Measurements from ENCODE around the gene TOR1AIP1. TPM values are rescaled to one million over a fixed set of nuclear protein-coding genes. Genes with fewer than 3 reads are reported as not detected.

Gene TOR1AIP1
- total and polyA plus RNA-seq, 2 of the 4 experiments (the other 2 are of a cell fraction): 20.7 to 64.5 TPM

DNA sequence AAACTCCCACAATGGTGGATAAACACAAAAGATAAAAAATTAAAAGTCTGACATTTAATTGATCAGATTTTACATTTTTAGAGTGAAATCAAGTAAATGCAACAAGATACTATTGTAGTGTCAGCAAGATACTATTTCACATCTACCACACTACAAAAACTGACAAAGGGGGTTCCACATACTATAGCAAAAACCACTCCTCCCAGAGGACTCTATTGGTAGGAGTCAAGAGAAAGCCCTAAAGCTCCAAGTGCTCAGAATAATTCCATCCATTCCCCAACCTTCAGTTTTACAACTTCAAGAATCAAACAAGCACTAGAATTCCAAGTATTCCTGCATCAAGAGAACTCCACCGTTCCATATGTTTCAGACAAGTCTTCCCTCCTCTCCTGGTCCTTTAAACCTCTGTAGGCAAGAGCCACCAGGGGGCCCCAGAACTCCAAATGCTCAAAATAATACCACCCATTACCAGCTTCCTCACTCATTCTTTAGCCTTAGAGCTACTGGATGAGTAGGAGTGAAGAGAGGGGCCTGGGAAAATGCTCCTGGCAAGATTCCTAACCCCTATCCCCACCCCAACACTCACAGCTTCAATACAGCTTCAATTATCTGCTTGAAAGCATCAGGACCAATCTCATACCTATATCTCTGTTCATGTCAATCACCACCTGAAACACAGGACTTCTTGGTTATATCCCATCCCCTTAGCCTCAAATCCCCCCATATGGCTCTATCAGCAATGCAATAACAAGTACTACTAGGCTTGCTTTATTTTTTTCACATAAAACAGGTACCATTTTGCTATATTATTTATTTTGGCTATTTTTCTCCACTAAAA, 14.4 kb upstream of the TOR1AIP1 start:
- dilution Hi-C loops (cut with HindIII; ENCODE audit: low sequenced_read_pairs, unreplicated experiment): no loop called here
- Histone ChIP-seq H3K9ac (ENCODE audit: low read depth, low read length) (no peak overlapping the region), H2AK9ac (replicated peaks; ENCODE audit: low read depth, low read length, poor library complexity) (no peak overlapping the region), H2BK120ac (ENCODE audit: low read depth, low read length) (no peak overlapping the region), H3K27me3 (ENCODE audit: control insufficient read depth, insufficient read depth, low read length) (no peaks in the 10 kb centered on the region), H3K23ac (ENCODE audit: low read depth, low read length) (no peak overlapping the region), H3K4me1 (ENCODE audit: control insufficient read depth, insufficient read depth, low read length) (no peaks in the 10 kb centered on the region; the same call in 1 of the 2 replicates), H3K36me3 (ENCODE audit: control insufficient read depth, insufficient read depth, low read length) (peaks cover 31% of the 10 kb centered on the region), H3K9me1 (ENCODE audit: insufficient read depth, low read length) (peaks cover 4% of the 10 kb centered on the region; the same call in 1 of the 2 replicates), H2BK20ac (ENCODE audit: low read depth, low read length) (no peak overlapping the region), H2BK5ac (ENCODE audit: low read depth, low read length, poor library complexity, severe bottlenecking) (no peak overlapping the region), H3K4ac (ENCODE audit: low read depth, low read length) (no peak overlapping the region), H3K9me3 (ENCODE audit: control insufficient read depth, insufficient read depth, low read length) (no peaks in the 10 kb centered on the region), H2AFZ (replicated peaks; ENCODE audit: low read length, poor library complexity) (no peak overlapping the region), H4K20me1 (ENCODE audit: insufficient read depth, low read length) (peaks cover 42% of the 10 kb centered on the region), H3K56ac (ENCODE audit: extremely low read depth, insufficient read depth, low read length) (no peak overlapping the region; the same call in 1 of the 2 replicates), H3K4me3 (ENCODE audit: insufficient read depth, low read depth, low read length) (no peak overlapping the region), H3K18ac (ENCODE audit: low read depth, low read length) (no peak overlapping the region), H2AK5ac (ENCODE audit: low read depth, low read length) (no peak overlapping the region), H4K5ac (ENCODE audit: low read depth, low read length) (no peak overlapping the region), H4K91ac (ENCODE audit: insufficient read depth, low read depth, low read length) (no peak overlapping the region), H3K27ac (ENCODE audit: insufficient read depth, low read length) (no peak overlapping the region), H3K4me2 (ENCODE audit: low read depth, low read length) (no peak overlapping the region), H3K79me1 (ENCODE audit: low read depth in 1 of 2, low read length in 2 of 2) (peaks cover 31 to 53% of the 10 kb centered on the region in 2 experiments), H2BK15ac (ENCODE audit: low read depth, low read length) (no peak overlapping the region), H4K8ac (ENCODE audit: low read depth in 2 of 2, low read length in 2 of 2) (no peak overlapping the region), H3K14ac (replicated peaks; ENCODE audit: low read depth, low read length) (no peak overlapping the region)
- ChIA-PET CTCF (interaction anchor here (0.6 to 1.5 kb wide), 9 partner anchors 9 to 297 kb away, joined by 3 to 5 read pairs (median 4); partner anchors contain the start of genes CEP350 and TOR1AIP1), POLR2A (ENCODE audit: unreplicated experiment) (no interaction called here)
- in situ Hi-C loops (cut with MboI; ENCODE audit: low sequenced_read_pairs): loop anchor here (25.0 kb wide), 1 partner anchor 545 kb away; no protein-coding TSS in a partner anchor
- no CpG with 5 or more reads among the region's 1 CpG for WGBS, 2 experiments (ENCODE audit: extremely low coverage in 2 of 2, insufficient read length in 1 of 2)
- no TSS peak for BruUV-seq (replicated peaks)
- intact Hi-C loops (cut with micrococcal nuclease): loop anchor here (1.0 to 5.0 kb wide), 3 partner anchors 161 to 312 kb away; no protein-coding TSS in a partner anchor
- peak; percentile 93 for ATAC-seq (ENCODE audit: low read depth)
- peak; percentile 50 for DNase-seq
- TF ChIP-seq CEBPB (IDR thresholded peaks at IDR 0.05; ENCODE audit: low read depth, low read length): no peak
- TF ChIP-seq POLR2A (IDR thresholded peaks at IDR 0.05; ENCODE audit: low read depth, low read length): no peak
- no peak for TF ChIP-seq FOS (IDR thresholded peaks at IDR 0.05; ENCODE audit: low read depth, low read length)
- TF ChIP-seq MAZ (IDR thresholded peaks at IDR 0.05; ENCODE audit: borderline replicate concordance, low read depth, low read length): no peak
- TF ChIP-seq MAFK (IDR thresholded peaks at IDR 0.05; ENCODE audit: low read depth, low read length): no peak
- no peak for TF ChIP-seq MXI1 (IDR thresholded peaks at IDR 0.05; ENCODE audit: borderline replicate concordance, low read depth, low read length)
- TF ChIP-seq NFE2L2 (IDR thresholded peaks at IDR 0.05; ENCODE audit: low read depth, low read length): no peak
- TF ChIP-seq RCOR1 (IDR thresholded peaks at IDR 0.05; ENCODE audit: insufficient replicate concordance, low read length): no peak
- TF ChIP-seq CTCF (conservative IDR thresholded peaks at IDR 0.05; ENCODE audit: low read depth, low read length): peak; percentile 74
- TF ChIP-seq, protein P1, sequence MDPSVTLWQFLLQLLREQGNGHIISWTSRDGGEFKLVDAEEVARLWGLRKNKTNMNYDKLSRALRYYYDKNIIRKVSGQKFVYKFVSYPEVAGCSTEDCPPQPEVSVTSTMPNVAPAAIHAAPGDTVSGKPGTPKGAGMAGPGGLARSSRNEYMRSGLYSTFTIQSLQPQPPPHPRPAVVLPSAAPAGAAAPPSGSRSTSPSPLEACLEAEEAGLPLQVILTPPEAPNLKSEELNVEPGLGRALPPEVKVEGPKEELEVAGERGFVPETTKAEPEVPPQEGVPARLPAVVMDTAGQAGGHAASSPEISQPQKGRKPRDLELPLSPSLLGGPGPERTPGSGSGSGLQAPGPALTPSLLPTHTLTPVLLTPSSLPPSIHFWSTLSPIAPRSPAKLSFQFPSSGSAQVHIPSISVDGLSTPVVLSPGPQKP (IDR thresholded peaks at IDR 0.05; ENCODE audit: borderline replicate concordance, low read depth, low read length): no peak
- no peak for TF ChIP-seq CHD1 (IDR thresholded peaks at IDR 0.05; ENCODE audit: low read depth, low read length)
- no peak for TF ChIP-seq BHLHE40 (IDR thresholded peaks at IDR 0.05; ENCODE audit: low read depth, low read length)
- peak; percentile 70 for TF ChIP-seq SMC3 (IDR thresholded peaks at IDR 0.05; ENCODE audit: low read depth, low read length)
- TF ChIP-seq, protein P2, sequence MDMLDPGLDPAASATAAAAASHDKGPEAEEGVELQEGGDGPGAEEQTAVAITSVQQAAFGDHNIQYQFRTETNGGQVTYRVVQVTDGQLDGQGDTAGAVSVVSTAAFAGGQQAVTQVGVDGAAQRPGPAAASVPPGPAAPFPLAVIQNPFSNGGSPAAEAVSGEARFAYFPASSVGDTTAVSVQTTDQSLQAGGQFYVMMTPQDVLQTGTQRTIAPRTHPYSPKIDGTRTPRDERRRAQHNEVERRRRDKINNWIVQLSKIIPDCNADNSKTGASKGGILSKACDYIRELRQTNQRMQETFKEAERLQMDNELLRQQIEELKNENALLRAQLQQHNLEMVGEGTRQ (IDR thresholded peaks at IDR 0.05; ENCODE audit: low read depth, low read length): no peak

Data from IMR-90 (cell line).